H9 (cell line): Measurements from ENCODE around the gene RAI14. TPM values are rescaled to one million over a fixed set of nuclear protein-coding genes. Genes with fewer than 3 reads are reported as not detected.
"Not testable (repeated sequence)": the region's sequence is repeated elsewhere in the genome, so short reads cannot be mapped to it uniquely, and the experiment has no call there.

Experiments
- DNase-seq: peaks from one replicate; pipeline ENCODE4 v3.0.0-alpha.2; 2017
- H2AFZ ChIP-seq: one replicate; pipeline ENCODE4 v1.6.1; 2013; ENCODE audit warnings: mild to moderate bottlenecking, low read length, control low read depth, moderate library complexity
- H2AK5ac ChIP-seq: 2 replicates; pipeline ENCODE4 v1.6.1; 2013; ENCODE audit warnings: low read length, control low read depth, mixed read lengths; ENCODE audit not compliant: insufficient read length
- H2BK120ac ChIP-seq: one replicate; pipeline ENCODE4 v1.6.1; 2013; ENCODE audit warnings: low read depth, mild to moderate bottlenecking, low read length, control low read depth, inconsistent platforms; ENCODE audit not compliant: poor library complexity, severe bottlenecking
- H2BK12ac ChIP-seq: 2 replicates; pipeline ENCODE4 v1.6.1; 2013; ENCODE audit warnings: low read length, control low read depth, mixed read lengths, low read depth; ENCODE audit not compliant: insufficient read length
- H2BK15ac ChIP-seq: 2 replicates; pipeline ENCODE4 v1.6.1; 2013; ENCODE audit warnings: low read depth, low read length, control low read depth
- H2BK20ac ChIP-seq: one replicate; pipeline ENCODE4 v1.6.1; 2013; ENCODE audit warnings: low read depth, mild to moderate bottlenecking, low read length, control low read depth, inconsistent platforms; ENCODE audit not compliant: poor library complexity, severe bottlenecking
- H2BK5ac ChIP-seq: 2 replicates; pipeline ENCODE4 v1.6.1; 2013; ENCODE audit warnings: low read length, control low read depth, mixed read lengths; ENCODE audit not compliant: insufficient read length
- H3K14ac ChIP-seq: 2 replicates; pipeline ENCODE4 v1.6.1; 2013; ENCODE audit warnings: low read length, control low read depth; ENCODE audit not compliant: insufficient read depth
- H3K18ac ChIP-seq: 2 replicates; pipeline ENCODE4 v1.6.1; 2013; ENCODE audit warnings: low read depth, mild to moderate bottlenecking, mixed read lengths, low read length, control low read depth; ENCODE audit not compliant: insufficient read length
- H3K23ac ChIP-seq: 2 replicates; pipeline ENCODE4 v1.6.1; 2013; ENCODE audit warnings: low read length, control low read depth, mixed read lengths, low read depth; ENCODE audit not compliant: insufficient read length
- H3K23me2 ChIP-seq: 2 replicates; pipeline ENCODE4 v1.6.1; 2013; ENCODE audit warnings: low read depth, mild to moderate bottlenecking, mixed read lengths, low read length, control low read depth; ENCODE audit not compliant: insufficient read length, poor library complexity, severe bottlenecking
- H3K27ac ChIP-seq: 2 replicates; pipeline ENCODE4 v1.5.1; 2013; ENCODE audit warnings: low read length, control low read depth, mixed read lengths, low read depth; ENCODE audit not compliant: insufficient read length
- H3K27me3 ChIP-seq: 2 replicates; pipeline ENCODE4 v1.6.1; 2013; ENCODE audit warnings: low read length, control low read depth, inconsistent platforms; ENCODE audit not compliant: insufficient read depth
- H3K4ac ChIP-seq: 2 replicates; pipeline ENCODE4 v1.6.1; 2013; ENCODE audit warnings: low read depth, mild to moderate bottlenecking, control low read depth, inconsistent platforms, low read length, moderate library complexity
- H3K4me1 ChIP-seq: 2 replicates; pipeline ENCODE4 v1.6.1; 2013; ENCODE audit warnings: low read length, control low read depth, inconsistent platforms; ENCODE audit not compliant: insufficient read depth
- H3K4me2 ChIP-seq: 2 replicates; pipeline ENCODE4 v1.6.1; 2013; ENCODE audit warnings: low read length, control low read depth, mixed read lengths; ENCODE audit not compliant: insufficient read length, insufficient read depth
- H3K56ac ChIP-seq: 2 replicates; pipeline ENCODE4 v1.6.1; 2013; ENCODE audit warnings: low read depth, mild to moderate bottlenecking, mixed read lengths, low read length, control low read depth; ENCODE audit not compliant: insufficient read length
- H3K79me1 ChIP-seq: 2 replicates; pipeline ENCODE4 v1.6.1; 2013; ENCODE audit warnings: low read depth, mild to moderate bottlenecking, moderate library complexity, low read length, control low read depth, inconsistent platforms; ENCODE audit not compliant: insufficient read depth, poor library complexity, severe bottlenecking
- H3K79me2 ChIP-seq: 2 replicates; pipeline ENCODE4 v1.6.1; 2013; ENCODE audit warnings: low read length, control low read depth, inconsistent platforms; ENCODE audit not compliant: insufficient read depth
- H3K9ac ChIP-seq: 2 replicates; pipeline ENCODE4 v1.6.1; 2013; ENCODE audit warnings: low read length, control low read depth, mixed read lengths; ENCODE audit not compliant: insufficient read length; ENCODE audit errors: extremely low read depth
- H3K9me3 ChIP-seq: one replicate; pipeline ENCODE4 v1.6.1; 2013; ENCODE audit warnings: low read depth, low read length, inconsistent platforms; ENCODE audit not compliant: control insufficient read depth
- H3T11ph ChIP-seq: one replicate; pipeline ENCODE4 v1.6.1; 2013; ENCODE audit warnings: mild to moderate bottlenecking, low read length, control low read depth, inconsistent platforms
- H4K20me1 ChIP-seq: one replicate; pipeline ENCODE4 v1.6.1; 2013; ENCODE audit not compliant: control insufficient read depth, insufficient read length, insufficient read depth
- H4K5ac ChIP-seq: 2 replicates; pipeline ENCODE4 v1.6.1; 2013; ENCODE audit warnings: low read depth, mild to moderate bottlenecking, mixed read lengths, low read length, control low read depth; ENCODE audit not compliant: insufficient read length
- H4K8ac ChIP-seq: replicated peaks from 2 replicates; pipeline ENCODE4 v1.6.1; 2013; ENCODE audit warnings: low read length, control low read depth, mixed read lengths, low read depth; ENCODE audit not compliant: insufficient read length
- H4K91ac ChIP-seq: 2 replicates; pipeline ENCODE4 v1.6.1; 2013; ENCODE audit warnings: low read depth, mild to moderate bottlenecking, moderate library complexity, mixed read lengths, low read length, control low read depth; ENCODE audit not compliant: insufficient read length
- H3K27ac Mint-ChIP-seq, 3 experiments: 2 replicates in 2 of 3; 3 replicates in 1 of 3; pipeline ENCODE4 v1.8.0; 2020 to 2021; ENCODE audit warnings: mixed read lengths in 3 of 3, mild to moderate bottlenecking in 1 of 3, moderate library complexity in 1 of 3
- H3K27me3 Mint-ChIP-seq: 2 replicates; pipeline ENCODE4 v1.8.0; 2021; ENCODE audit warnings: low read depth, mild to moderate bottlenecking, moderate library complexity, mixed read lengths
- H3K36me3 Mint-ChIP-seq, 3 experiments: 2 replicates in 2 of 3; 3 replicates in 1 of 3; pipeline ENCODE4 v1.8.0; 2020 to 2021; ENCODE audit warnings: low read depth in 3 of 3, mixed read lengths in 3 of 3; ENCODE audit not compliant: insufficient read depth in 1 of 3
- H3K4me1 Mint-ChIP-seq, 2 experiments: 2 replicates each; pipeline ENCODE4 v1.8.0; 2020; ENCODE audit warnings: mixed read lengths in 2 of 2
- H3K4me3 Mint-ChIP-seq, 2 experiments: 2 replicates in 1 of 2; 3 replicates in 1 of 2; pipeline ENCODE4 v1.8.0; 2020 to 2021; ENCODE audit warnings: mild to moderate bottlenecking in 2 of 2, mixed read lengths in 2 of 2, moderate library complexity in 1 of 2
- H3K9me3 Mint-ChIP-seq, 2 experiments: 2 replicates in 1 of 2; 3 replicates in 1 of 2; pipeline ENCODE4 v1.8.0; 2020; ENCODE audit warnings: mild to moderate bottlenecking in 2 of 2, mixed read lengths in 2 of 2, moderate library complexity in 1 of 2
- WGBS: extraction: QIAGEN DNeasy Blood & Tissue Kit; methylation state at CpG from one replicate; pipeline ENCODE4 v1.1.7; 2013; ENCODE audit warnings: missing lambda C conversion rate, low lambda C conversion rate, mixed read lengths; ENCODE audit not compliant: insufficient read length; ENCODE audit errors: extremely low coverage; 5-methylcytosine and 5-hydroxymethylcytosine counted together
- total RNA-seq: library from RNA; stranded (reverse); gene quantifications from 2 replicates; pipeline ENCODE4 v1.2.1, GENCODE V29; 2021
- TF ChIP-seq, protein P1 (sequence below): fragments of 200-600 bp; sonication (generic); conservative IDR thresholded peaks from 3 replicates; pipeline ENCODE4 v1.8.0; 2021; ENCODE audit warnings: antibody characterized with exemption, mild to moderate bottlenecking

RAI14 gene
- total RNA-seq, 1 experiment from 2014 or later = 127 TPM

DNA sequence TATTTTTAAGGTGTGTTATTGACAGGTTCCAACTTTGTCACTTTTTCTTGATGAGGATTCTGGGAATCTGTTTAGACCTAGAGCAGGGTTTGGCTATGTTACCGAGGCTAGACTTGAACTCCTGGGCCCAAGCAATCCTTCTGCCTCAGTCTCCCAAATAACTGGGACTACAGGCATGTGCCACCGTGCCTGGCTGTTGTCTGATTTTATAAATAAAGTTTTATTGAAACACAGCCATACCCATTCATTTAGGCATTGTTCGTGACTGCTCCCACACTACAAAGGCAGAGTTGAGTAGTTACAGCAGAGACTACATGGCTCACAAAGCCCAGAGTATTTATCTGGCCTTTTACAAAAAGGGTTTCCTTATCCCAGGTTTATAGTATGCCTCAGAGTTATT is 102.4 kb downstream of the RAI14 start:
- H3K9me3 ChIP-seq = no peaks in the 10 kb centered on the region
- no peak overlapping the region for H3K27ac ChIP-seq
- no peak overlapping the region for H2BK12ac ChIP-seq
- no peak overlapping the region for H3K9ac ChIP-seq
- no CpG with 5 or more reads among the region's 3 CpGs for WGBS
- no peak overlapping the region for H3K4ac ChIP-seq
- H4K91ac ChIP-seq = no peak overlapping the region
- peaks cover 1% of the 10 kb centered on the region; the same call in 1 of the 2 replicates for H3K79me2 ChIP-seq
- H3K79me1 ChIP-seq = peaks cover 6% of the 10 kb centered on the region
- Mint-ChIP-seq H3K27ac (no peak overlapping the region), H3K9me3 (peaks cover 6 to 15% of the 10 kb centered on the region in 2 experiments; a peak in 4 of 5 replicates), H3K36me3 (peaks cover 66 to 71% (median 68%) of the 10 kb centered on the region in 3 experiments), H3K4me3 (no peak overlapping the region), H3K27me3 (no peaks in the 10 kb centered on the region), H3K4me1 (peaks cover 0 to 4% of the 10 kb centered on the region in 2 experiments; a peak in 1 of 4 replicates)
- no peak overlapping the region for H2AK5ac ChIP-seq
- H2BK20ac ChIP-seq = no peak overlapping the region
- no peak overlapping the region for H3K18ac ChIP-seq
- TF ChIP-seq, protein P1, sequence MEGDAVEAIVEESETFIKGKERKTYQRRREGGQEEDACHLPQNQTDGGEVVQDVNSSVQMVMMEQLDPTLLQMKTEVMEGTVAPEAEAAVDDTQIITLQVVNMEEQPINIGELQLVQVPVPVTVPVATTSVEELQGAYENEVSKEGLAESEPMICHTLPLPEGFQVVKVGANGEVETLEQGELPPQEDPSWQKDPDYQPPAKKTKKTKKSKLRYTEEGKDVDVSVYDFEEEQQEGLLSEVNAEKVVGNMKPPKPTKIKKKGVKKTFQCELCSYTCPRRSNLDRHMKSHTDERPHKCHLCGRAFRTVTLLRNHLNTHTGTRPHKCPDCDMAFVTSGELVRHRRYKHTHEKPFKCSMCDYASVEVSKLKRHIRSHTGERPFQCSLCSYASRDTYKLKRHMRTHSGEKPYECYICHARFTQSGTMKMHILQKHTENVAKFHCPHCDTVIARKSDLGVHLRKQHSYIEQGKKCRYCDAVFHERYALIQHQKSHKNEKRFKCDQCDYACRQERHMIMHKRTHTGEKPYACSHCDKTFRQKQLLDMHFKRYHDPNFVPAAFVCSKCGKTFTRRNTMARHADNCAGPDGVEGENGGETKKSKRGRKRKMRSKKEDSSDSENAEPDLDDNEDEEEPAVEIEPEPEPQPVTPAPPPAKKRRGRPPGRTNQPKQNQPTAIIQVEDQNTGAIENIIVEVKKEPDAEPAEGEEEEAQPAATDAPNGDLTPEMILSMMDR = no peak
- H2BK120ac ChIP-seq = no peak overlapping the region
- no peak overlapping the region for H3K23ac ChIP-seq
- H2BK5ac ChIP-seq = no peak overlapping the region
- H3K23me2 ChIP-seq = no peaks in the 10 kb centered on the region
- no peaks in the 10 kb centered on the region for H3K4me1 ChIP-seq
- H2BK15ac ChIP-seq = no peak overlapping the region
- H3K27me3 ChIP-seq = no peaks in the 10 kb centered on the region
- H3K14ac ChIP-seq = no peak overlapping the region
- no peak overlapping the region for H4K8ac ChIP-seq
- no peak overlapping the region for H3K4me2 ChIP-seq
- no peaks in the 10 kb centered on the region for H4K20me1 ChIP-seq
- H3K56ac ChIP-seq = no peak overlapping the region
- H3T11ph ChIP-seq = no peak overlapping the region
- no peak overlapping the region for H4K5ac ChIP-seq
- H2AFZ ChIP-seq = no peak overlapping the region
- DNase-seq = no peak

DNA sequence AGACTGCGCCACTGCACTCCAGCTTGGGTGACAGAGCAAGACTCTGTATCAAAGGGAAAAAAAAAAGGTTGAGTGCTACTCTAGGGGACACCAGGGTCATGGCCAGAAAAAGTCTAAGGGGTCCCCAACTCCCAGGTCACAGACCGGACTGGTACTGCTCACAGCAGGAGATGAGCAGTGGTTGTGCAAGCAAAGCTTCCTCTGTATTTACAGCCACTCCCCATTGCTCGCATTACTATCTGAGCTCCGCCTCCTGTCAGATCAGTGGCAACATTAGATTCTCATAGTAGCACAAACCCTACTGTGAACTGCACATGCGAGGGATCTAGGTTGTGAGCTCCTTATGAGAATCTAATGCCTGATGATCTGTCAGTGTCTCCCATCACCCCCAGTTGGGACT is 103.1 kb downstream of the RAI14 start:
- H4K8ac ChIP-seq, H3K4me3 Mint-ChIP-seq, H3K4me1 ChIP-seq, H3K18ac ChIP-seq, H3K4me1 Mint-ChIP-seq, H3K27me3 Mint-ChIP-seq, H2BK20ac ChIP-seq, H3K27ac Mint-ChIP-seq, H3K79me1 ChIP-seq, H3K23ac ChIP-seq, H4K5ac ChIP-seq, H2BK5ac ChIP-seq, H3T11ph ChIP-seq, H3K14ac ChIP-seq, H4K91ac ChIP-seq, H3K56ac ChIP-seq, H3K4me2 ChIP-seq, H3K9me3 ChIP-seq, H3K27me3 ChIP-seq, H2BK12ac ChIP-seq, DNase-seq, H3K23me2 ChIP-seq, H2BK15ac ChIP-seq, H3K9ac ChIP-seq, H4K20me1 ChIP-seq, H2BK120ac ChIP-seq, H2AFZ ChIP-seq, H3K4ac ChIP-seq, H3K27ac ChIP-seq, H2AK5ac ChIP-seq, H3K79me2 ChIP-seq: not testable (repeated sequence)
- H3K36me3 Mint-ChIP-seq = peaks cover 73 to 78% (median 75%) of the 10 kb centered on the region in 3 experiments
- peaks cover 6 to 20% of the 10 kb centered on the region in 2 experiments; a peak in 4 of 5 replicates for H3K9me3 Mint-ChIP-seq
- WGBS = no CpG with 5 or more reads among the region's 5 CpGs
